Liver (tissue), 9 donors: ENCODE measurements around the gene LMTK3. TPM values are rescaled to one million over a fixed set of nuclear protein-coding genes. Genes with fewer than 3 reads are reported as not detected.

Source experiments
- DNase-seq: peaks from one replicate; pipeline ENCODE4 v3.0.0-alpha.2; 2017; ENCODE audit warnings: low spot score
- H3K27ac ChIP-seq, 2 donors: one replicate each; pipeline ENCODE4 v1.7.0; 2013; ENCODE audit warnings: inconsistent platforms in 2 of 2, low read length in 2 of 2, control low read depth in 1 of 2, low read depth in 1 of 2, mild to moderate bottlenecking in 1 of 2
- H3K27me3 ChIP-seq, 4 donors: one replicate each; pipeline versions ENCODE4 v1.6.1 to v1.7.0; 2013; ENCODE audit warnings: low read length in 3 of 4, inconsistent platforms in 1 of 4, mild to moderate bottlenecking in 1 of 4, moderate library complexity in 1 of 4; ENCODE audit not compliant: control insufficient read depth in 4 of 4, insufficient read depth in 4 of 4
- H3K36me3 ChIP-seq, 4 donors: one replicate each; pipeline versions ENCODE4 v1.6.1 to v1.7.0; 2013; ENCODE audit warnings: low read length in 3 of 4, mild to moderate bottlenecking in 3 of 4, low read depth in 1 of 4, moderate library complexity in 1 of 4; ENCODE audit not compliant: control insufficient read depth in 4 of 4, insufficient read depth in 3 of 4
- H3K4me1 ChIP-seq, 4 donors: one replicate each; pipeline versions ENCODE4 v1.6.1 to v1.7.0; 2013; ENCODE audit warnings: low read length in 3 of 4, mild to moderate bottlenecking in 3 of 4, moderate library complexity in 1 of 4; ENCODE audit not compliant: control insufficient read depth in 4 of 4, insufficient read depth in 4 of 4
- H3K4me3 ChIP-seq, 3 donors: one replicate each; pipeline versions ENCODE4 v1.6.1 to v1.7.0; 2013; ENCODE audit warnings: low read length in 3 of 3, control low read depth in 1 of 3, low read depth in 1 of 3, mild to moderate bottlenecking in 1 of 3
- H3K9ac ChIP-seq, 2 donors: one replicate each; pipeline ENCODE4 v1.7.0; 2013; ENCODE audit warnings: low read length in 2 of 2, mild to moderate bottlenecking in 2 of 2, moderate library complexity in 2 of 2, control low read depth in 1 of 2, low read depth in 1 of 2
- H3K9me3 ChIP-seq, 4 donors: one replicate each; pipeline versions ENCODE4 v1.6.1 to v1.7.0; 2013; ENCODE audit warnings: low read length in 3 of 4; ENCODE audit not compliant: control insufficient read depth in 4 of 4
- ATF3 ChIP-seq: IDR thresholded peaks from 2 replicates; pipeline ENCODE4 v1.6.1; 2016; ENCODE audit warnings: antibody characterized with exemption
- EGR1 ChIP-seq, 2 donors: IDR thresholded peaks; 2 replicates each; pipeline ENCODE4 v1.6.1; 2016 to 2018; ENCODE audit warnings: antibody characterized with exemption in 2 of 2, low read depth in 2 of 2
- FOXA1 ChIP-seq: IDR thresholded peaks from 2 replicates; pipeline ENCODE4 v1.6.1; 2016; ENCODE audit warnings: antibody characterized with exemption
- FOXA2 ChIP-seq: IDR thresholded peaks from 2 replicates; pipeline ENCODE4 v1.6.1; 2016; ENCODE audit warnings: antibody characterized with exemption
- GABPA ChIP-seq, 2 donors: IDR thresholded peaks in 1 of 2; conservative IDR thresholded peaks in 1 of 2; 2 replicates each; pipeline ENCODE4 v1.6.1; 2016; ENCODE audit warnings: antibody characterized with exemption in 2 of 2, mild to moderate bottlenecking in 1 of 2, moderate library complexity in 1 of 2
- HNF4A ChIP-seq, 2 donors: conservative IDR thresholded peaks; 2 replicates each; pipeline ENCODE4 v1.6.1; 2016; ENCODE audit warnings: antibody characterized with exemption in 2 of 2, mild to moderate bottlenecking in 2 of 2
- HNF4G ChIP-seq: IDR thresholded peaks from 2 replicates; pipeline ENCODE4 v1.6.1; 2016; ENCODE audit warnings: antibody characterized with exemption
- JUND ChIP-seq, 2 donors: IDR thresholded peaks; 2 replicates each; pipeline ENCODE4 v1.6.1; 2016; ENCODE audit warnings: antibody characterized with exemption in 2 of 2
- MAX ChIP-seq: IDR thresholded peaks from 2 replicates; pipeline ENCODE4 v1.6.1; 2016; ENCODE audit warnings: antibody characterized with exemption
- NR2F2 ChIP-seq: IDR thresholded peaks from 2 replicates; pipeline ENCODE4 v1.6.1; 2016; ENCODE audit warnings: antibody characterized with exemption
- RAD21 ChIP-seq, 2 donors: IDR thresholded peaks; 2 replicates each; pipeline ENCODE4 v1.6.1; 2016; ENCODE audit warnings: antibody characterized with exemption in 2 of 2, mild to moderate bottlenecking in 2 of 2
- REST ChIP-seq: IDR thresholded peaks from 2 replicates; pipeline ENCODE4 v1.6.1; 2016; ENCODE audit warnings: antibody characterized with exemption, mild to moderate bottlenecking
- RXRA ChIP-seq, 2 donors: IDR thresholded peaks; 2 replicates each; pipeline ENCODE4 v1.6.1; 2017 to 2018; ENCODE audit warnings: antibody characterized with exemption in 2 of 2, mild to moderate bottlenecking in 1 of 2
- SP1 ChIP-seq: IDR thresholded peaks from 2 replicates; pipeline ENCODE4 v1.6.1; 2018; ENCODE audit warnings: antibody characterized with exemption, mild to moderate bottlenecking
- TAF1 ChIP-seq: conservative IDR thresholded peaks from 2 replicates; pipeline ENCODE4 v1.6.1; 2016; ENCODE audit warnings: antibody characterized with exemption, mild to moderate bottlenecking
- YY1 ChIP-seq: IDR thresholded peaks from 2 replicates; pipeline ENCODE4 v1.6.1; 2016; ENCODE audit warnings: antibody characterized with exemption, mild to moderate bottlenecking
- ZBTB33 ChIP-seq: IDR thresholded peaks from 2 replicates; pipeline ENCODE4 v1.6.1; 2016; ENCODE audit warnings: antibody characterized with exemption
- WGBS: extraction: QIAGEN DNeasy Blood & Tissue Kit; methylation state at CpG from one replicate; pipeline ENCODE4 v1.1.7; 2013; 5-methylcytosine and 5-hydroxymethylcytosine counted together
- polyA plus RNA-seq, 2 donors: library from polyadenylated mRNA; stranded (reverse) in 1 of 2; unstranded in 1 of 2; fragments of 200-250 nt in 1 of 2; fragments of >200 nt in 1 of 2; fragmentation: Nextera tagmentation in 1 of 2; extraction: Ambion mirVana in 1 of 2; gene quantifications; one replicate each; pipeline versions ENCODE4 v1.2.1 to v1.2.3, GENCODE V29; 2013 to 2015
- total RNA-seq, 2 donors: library from RNA; depleted of rRNA; stranded (reverse); fragments of >200 nt; gene quantifications; one replicate each; pipeline ENCODE4 v1.2.3, GENCODE V29; 2014
- TF ChIP-seq, protein P1 (sequence below): fragments of 150-350 bp; IDR thresholded peaks from 2 replicates; pipeline ENCODE4 v1.5.1; 2017; ENCODE audit warnings: improper control_type of control experiment, low read depth, low read length; ENCODE audit not compliant: missing input control
- donor health status: healthy.
- donor health status: healthy.
- donor health status: healthy.
- donor health status: healthy.
- donor health status: healthy.

Gene LMTK3
- total and polyA plus RNA-seq, 4 donors = 0.08 TPM; not detected in 2

- Histone ChIP-seq H3K36me3 (peaks cover 0 to 2% (median 0%) of the 10 kb centered on the region in 4 donors), H3K4me1 (no peaks in the 10 kb centered on the region), H3K27me3 (no peaks in the 10 kb centered on the region), H3K27ac (no peak overlapping the region), H3K9ac (no peak overlapping the region), H3K9me3 (no peaks in the 10 kb centered on the region), H3K4me3 (no peak overlapping the region)
- 84% methylated on average over 62 of the region's 62 CpGs for WGBS
- TF ChIP-seq JUND (IDR thresholded peaks at IDR 0.05) (no peak), RAD21 (IDR thresholded peaks at IDR 0.05) (no peak), NR2F2 (no peak), TAF1 (no peak), FOXA1 (no peak), MAX (no peak), GABPA (IDR thresholded peaks at IDR 0.05 in 1 of 2, conservative IDR thresholded peaks at IDR 0.05 in 1 of 2) (no peak), YY1 (no peak), REST (no peak), ATF3 (no peak), SP1 (no peak), RXRA (IDR thresholded peaks at IDR 0.05) (no peak), HNF4G (no peak), HNF4A (conservative IDR thresholded peaks at IDR 0.05) (no peak), FOXA2 (no peak), EGR1 (IDR thresholded peaks at IDR 0.05; ENCODE audit: low read depth in 2 of 2) (no peak), ZBTB33 (no peak)
- TF ChIP-seq, protein P1, sequence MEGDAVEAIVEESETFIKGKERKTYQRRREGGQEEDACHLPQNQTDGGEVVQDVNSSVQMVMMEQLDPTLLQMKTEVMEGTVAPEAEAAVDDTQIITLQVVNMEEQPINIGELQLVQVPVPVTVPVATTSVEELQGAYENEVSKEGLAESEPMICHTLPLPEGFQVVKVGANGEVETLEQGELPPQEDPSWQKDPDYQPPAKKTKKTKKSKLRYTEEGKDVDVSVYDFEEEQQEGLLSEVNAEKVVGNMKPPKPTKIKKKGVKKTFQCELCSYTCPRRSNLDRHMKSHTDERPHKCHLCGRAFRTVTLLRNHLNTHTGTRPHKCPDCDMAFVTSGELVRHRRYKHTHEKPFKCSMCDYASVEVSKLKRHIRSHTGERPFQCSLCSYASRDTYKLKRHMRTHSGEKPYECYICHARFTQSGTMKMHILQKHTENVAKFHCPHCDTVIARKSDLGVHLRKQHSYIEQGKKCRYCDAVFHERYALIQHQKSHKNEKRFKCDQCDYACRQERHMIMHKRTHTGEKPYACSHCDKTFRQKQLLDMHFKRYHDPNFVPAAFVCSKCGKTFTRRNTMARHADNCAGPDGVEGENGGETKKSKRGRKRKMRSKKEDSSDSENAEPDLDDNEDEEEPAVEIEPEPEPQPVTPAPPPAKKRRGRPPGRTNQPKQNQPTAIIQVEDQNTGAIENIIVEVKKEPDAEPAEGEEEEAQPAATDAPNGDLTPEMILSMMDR = no peak
- no peak for DNase-seq
These were observed 49.5 kb downstream of the LMTK3 start for GRCh38 chr19:48461982-48462655.
